Gastrocnemius medialis (tissue), 4 donors: ENCODE measurements around the gene ATPAF2. TPM values are rescaled to one million over a fixed set of nuclear protein-coding genes. Genes with fewer than 3 reads are reported as not detected.

Source experiments
- ATAC-seq, 2 donors: fragments of 150-250 bp; one replicate each; pipeline ENCODE4 v1.9.1; 2016
- DNase-seq, 2 donors: peaks; one replicate each; pipeline ENCODE4 v3.0.0-alpha.2; 2019
- H3K27ac ChIP-seq, 4 donors: fragments of 200-600 bp; sonication (generic); 1 replicate in 1 of 4; 2 replicates in 3 of 4; pipeline ENCODE4 v1.5.1; 2016 to 2018; ENCODE audit warnings: mild to moderate bottlenecking in 2 of 4, moderate library complexity in 1 of 4
- H3K27me3 ChIP-seq, 3 donors: fragments of 200-600 bp; sonication (generic) in 2 of 3; 1 replicate in 1 of 3; 2 replicates in 2 of 3; pipeline versions ENCODE4 v1.5.1 to v1.6.0; 2016 to 2019; ENCODE audit warnings: mild to moderate bottlenecking in 1 of 3, moderate library complexity in 1 of 3
- H3K36me3 ChIP-seq, 2 donors: fragments of 200-600 bp; sonication (generic) in 1 of 2; one replicate each; pipeline ENCODE4 v1.5.1; 2017 to 2018
- H3K4me1 ChIP-seq, 2 donors: fragments of 200-600 bp; sonication (generic) in 1 of 2; one replicate each; pipeline ENCODE4 v1.5.1; 2016 to 2017; ENCODE audit warnings: mild to moderate bottlenecking in 2 of 2
- H3K4me3 ChIP-seq, 4 donors: fragments of 200-600 bp; sonication (generic) in 3 of 4; 1 replicate in 1 of 4; 2 replicates in 3 of 4; pipeline ENCODE4 v1.5.1; 2016 to 2019; ENCODE audit warnings: mild to moderate bottlenecking in 2 of 4
- H3K9me3 ChIP-seq, 3 donors: fragments of 200-600 bp; sonication (generic) in 2 of 3; 1 replicate in 1 of 3; 2 replicates in 2 of 3; pipeline ENCODE4 v1.5.1; 2016 to 2019
- POLR2A ChIP-seq, 2 donors: fragments of 450-650 bp; IDR thresholded peaks; one replicate each; pipeline ENCODE4 v1.6.1; 2017; ENCODE audit warnings: antibody characterized with exemption in 2 of 2, mild to moderate bottlenecking in 2 of 2, moderate library complexity in 2 of 2
- in situ Hi-C, 4 donors: fragments of 200-750 bp; cut with MboI; loops; one replicate each; pipeline versions ENCODE4 v1.15.0 to v1.8.0; 2017; ENCODE audit warnings: low sequenced_read_pairs in 4 of 4
- intact Hi-C: fragments of 100-400 bp; cut with DNase I; formaldehyde crosslinking; loops from one replicate; pipeline ENCODE4 v1.15.1; 2023; ENCODE audit warnings: low total_unique reads
- total RNA-seq, 4 donors: library from RNA; depleted of rRNA; stranded (reverse); fragments of >200 nt; gene quantifications; one replicate each; pipeline versions ENCODE4 v1.1.0 to v1.2.3, GENCODE V29; 2016
- TF ChIP-seq, protein P1 (sequence below), 5 experiments: fragments of 450-650 bp in 3 of 5; fragments of 200-600 bp in 2 of 5; sonication (generic) in 2 of 5; IDR thresholded peaks in 4 of 5; conservative IDR thresholded peaks in 1 of 5; 1 replicate in 4 of 5; 2 replicates in 1 of 5; pipeline ENCODE4 v1.5.1; 2016 to 2019; ENCODE audit warnings: antibody characterized with exemption in 5 of 5, mild to moderate bottlenecking in 3 of 5, moderate library complexity in 3 of 5

The ATPAF2 gene
- total RNA-seq: 10 to 100 TPM; 12.6 to 19.9 (median 16.2) TPM

DNA sequence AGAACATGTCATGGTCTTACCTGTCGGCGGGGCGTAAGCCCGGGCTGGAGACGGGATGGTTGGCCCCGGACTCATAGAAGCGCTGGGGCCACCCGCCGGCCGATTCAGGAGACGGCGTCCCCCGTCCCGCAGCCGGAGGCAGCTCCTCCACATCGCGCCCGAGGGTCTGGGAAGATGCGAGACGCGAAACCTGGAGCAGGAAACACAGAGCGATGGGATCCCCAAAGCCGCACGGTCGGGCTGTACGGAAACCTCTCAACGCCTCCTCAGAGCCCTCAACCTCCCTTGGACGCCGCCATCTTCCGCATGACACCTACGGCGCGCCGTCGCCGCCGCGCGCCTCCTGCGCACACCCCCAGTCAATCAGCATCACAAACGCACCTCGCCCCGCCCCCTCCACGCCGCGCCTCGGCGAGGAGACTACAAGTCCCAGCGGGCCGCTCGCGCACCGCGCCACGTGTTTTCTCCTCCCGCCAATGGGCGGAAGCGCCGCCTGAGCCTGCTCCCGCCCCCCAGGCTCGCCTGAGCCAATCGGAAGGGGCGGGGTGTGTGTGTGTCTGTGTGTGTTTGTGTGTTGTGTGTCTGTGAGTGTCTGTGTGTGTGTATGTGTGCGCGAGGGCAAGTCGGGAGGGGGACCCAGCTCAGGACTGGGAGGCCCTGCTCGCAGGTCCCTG, at the start of gene ATPAF2, which contains the start of gene GID4:
Gene ATPAF2, minus strand, starts transcription at position 308 of the 674 bp plus-strand sequence. Its CDS starts 155 bp downstream, at position 153.
Gene GID4, plus strand, starts transcription at position 548 of the 674 bp plus-strand sequence. Its CDS starts 57 bp downstream, at position 605.
- TF ChIP-seq POLR2A (IDR thresholded peaks at IDR 0.05): peak; percentile 64 to 73
- TF ChIP-seq, protein P1, sequence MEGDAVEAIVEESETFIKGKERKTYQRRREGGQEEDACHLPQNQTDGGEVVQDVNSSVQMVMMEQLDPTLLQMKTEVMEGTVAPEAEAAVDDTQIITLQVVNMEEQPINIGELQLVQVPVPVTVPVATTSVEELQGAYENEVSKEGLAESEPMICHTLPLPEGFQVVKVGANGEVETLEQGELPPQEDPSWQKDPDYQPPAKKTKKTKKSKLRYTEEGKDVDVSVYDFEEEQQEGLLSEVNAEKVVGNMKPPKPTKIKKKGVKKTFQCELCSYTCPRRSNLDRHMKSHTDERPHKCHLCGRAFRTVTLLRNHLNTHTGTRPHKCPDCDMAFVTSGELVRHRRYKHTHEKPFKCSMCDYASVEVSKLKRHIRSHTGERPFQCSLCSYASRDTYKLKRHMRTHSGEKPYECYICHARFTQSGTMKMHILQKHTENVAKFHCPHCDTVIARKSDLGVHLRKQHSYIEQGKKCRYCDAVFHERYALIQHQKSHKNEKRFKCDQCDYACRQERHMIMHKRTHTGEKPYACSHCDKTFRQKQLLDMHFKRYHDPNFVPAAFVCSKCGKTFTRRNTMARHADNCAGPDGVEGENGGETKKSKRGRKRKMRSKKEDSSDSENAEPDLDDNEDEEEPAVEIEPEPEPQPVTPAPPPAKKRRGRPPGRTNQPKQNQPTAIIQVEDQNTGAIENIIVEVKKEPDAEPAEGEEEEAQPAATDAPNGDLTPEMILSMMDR (IDR thresholded peaks at IDR 0.05 in 4 of 5, conservative IDR thresholded peaks at IDR 0.05 in 1 of 5): peak in 1 of 5 experiments; percentile 15
- H3K9me3 ChIP-seq: no peaks in the 10 kb centered on the region
- peak; percentile 88 to 94 for ATAC-seq
- H3K27me3 ChIP-seq: no peaks in the 10 kb centered on the region
- intact Hi-C loops (loop anchor here (1.0 kb wide), 1 partner anchor 67 kb away; the partner anchor contains the start of genes DRC3 and TOM1L2), in situ Hi-C loops (loop anchor here (10.0 to 25.0 kb wide), 4 partner anchors 64 to 364 kb away; partner anchors contain the start of genes DRC3 (in 1 of the 4) and TOM1L2 (in 1 of the 4))
- no peaks in the 10 kb centered on the region for H3K36me3 ChIP-seq
- H3K27ac ChIP-seq: peak within 1 kb of the TSS; percentile 87 to 94 (median 92)
- peak within 1 kb of the TSS; percentile 79 to 95 (median 88) for H3K4me3 ChIP-seq
- peak; percentile 99 for DNase-seq
- peaks cover 34 to 45% of the 10 kb centered on the region in 2 donors for H3K4me1 ChIP-seq

DNA sequence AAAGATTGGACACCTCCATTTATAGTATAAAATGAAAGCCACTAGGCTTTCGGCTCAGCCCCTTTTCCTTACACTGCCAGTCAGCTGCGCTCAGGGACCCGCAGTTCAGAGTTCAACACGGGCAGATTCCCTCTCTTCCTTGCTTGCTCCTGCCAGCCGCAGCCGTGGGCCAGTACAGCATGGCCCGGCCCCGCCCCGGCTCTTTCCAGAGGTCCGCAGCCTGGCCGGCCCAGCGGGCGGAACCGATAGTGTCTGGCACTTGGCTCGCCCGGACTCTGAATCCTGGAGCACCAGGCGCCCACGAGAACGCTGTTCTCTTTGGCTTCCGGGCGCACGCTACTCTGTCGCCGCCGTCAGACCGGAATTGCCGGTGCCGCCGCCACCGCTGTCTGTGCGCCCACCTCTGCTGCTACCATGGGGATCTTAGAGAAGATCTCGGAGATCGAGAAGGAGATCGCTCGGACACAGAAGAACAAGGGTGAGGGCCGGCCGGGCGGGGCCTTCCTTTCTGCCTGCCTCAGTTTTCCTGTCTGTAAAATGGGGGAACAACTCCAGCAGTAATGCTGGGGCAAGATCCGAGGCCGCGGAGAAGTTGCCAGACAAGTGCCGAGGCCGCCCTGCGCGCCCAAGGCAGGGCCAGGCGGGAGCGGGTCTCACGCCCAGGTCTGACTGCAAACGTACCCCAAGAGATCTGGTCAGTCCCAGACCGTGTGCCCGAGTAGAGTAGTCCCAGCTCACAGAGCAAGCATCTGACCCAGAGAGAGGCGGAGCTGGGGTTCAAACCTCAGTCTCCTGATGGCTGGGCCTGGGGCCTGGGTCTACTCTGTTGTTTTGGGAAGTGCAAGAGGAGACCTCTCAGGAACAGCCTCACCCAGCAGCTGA, 48.9 kb upstream of the ATPAF2 start, which contains the start of gene DRG2:
Gene DRG2, plus strand, starts transcription at position 339 of the 882 bp plus-strand sequence. Its CDS starts 76 bp downstream, at position 415.
- TF ChIP-seq, protein P1 (IDR thresholded peaks at IDR 0.05 in 4 of 5, conservative IDR thresholded peaks at IDR 0.05 in 1 of 5): peak in 4 of 5 experiments; percentile 15 to 28 (median 20)
- peak; percentile 22 to 53 for TF ChIP-seq POLR2A (IDR thresholded peaks at IDR 0.05)
- H3K36me3 ChIP-seq: no peaks in the 10 kb centered on the region
- ATAC-seq (peak; percentile 95 to 98), DNase-seq (peak; percentile 82 to 90)
- intact Hi-C loops: loop anchor here (2.0 kb wide), 1 partner anchor 227 kb away; the partner anchor contains the start of genes SMCR8 and TOP3A
- H3K4me1 ChIP-seq: peaks cover 13 to 15% of the 10 kb centered on the region in 2 donors
- H3K27ac ChIP-seq: peak within 1 kb of the TSS; percentile 81 to 85 (median 84)
- in situ Hi-C loops: no loop called here
- peak within 1 kb of the TSS; percentile 70 to 80 (median 71) for H3K4me3 ChIP-seq
- no peaks in the 10 kb centered on the region for H3K9me3 ChIP-seq
- no peaks in the 10 kb centered on the region for H3K27me3 ChIP-seq

DNA sequence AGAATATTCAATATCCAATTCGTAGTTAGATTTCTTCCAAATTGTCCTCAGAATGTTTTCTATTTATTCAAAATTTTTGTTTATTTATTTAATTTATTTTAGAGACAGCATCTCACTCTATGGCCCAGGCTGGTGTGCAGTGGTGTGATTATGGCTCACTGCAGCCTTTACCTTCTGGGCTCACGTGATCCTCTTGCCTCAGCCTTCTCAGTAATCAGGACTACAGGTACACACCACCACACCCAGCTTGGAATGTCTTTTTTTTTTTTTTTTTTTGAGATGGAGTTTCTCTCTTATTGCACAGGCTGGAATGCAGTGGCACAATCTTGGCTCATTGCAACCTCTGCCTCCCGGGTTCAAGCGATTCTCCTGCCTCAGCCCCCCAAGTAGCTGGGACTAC, 45.3 kb upstream of the ATPAF2 start:
- no peaks in the 10 kb centered on the region for H3K9me3 ChIP-seq
- no peak for ATAC-seq
- no peak for DNase-seq
- H3K27me3 ChIP-seq: no peaks in the 10 kb centered on the region
- no peak overlapping the region for H3K27ac ChIP-seq
- no peaks in the 10 kb centered on the region for H3K36me3 ChIP-seq
- no peak overlapping the region for H3K4me3 ChIP-seq
- H3K4me1 ChIP-seq: peaks cover 13 to 15% of the 10 kb centered on the region in 2 donors
- intact Hi-C loops: no loop called here
- in situ Hi-C loops: no loop called here
- TF ChIP-seq, protein P1 (IDR thresholded peaks at IDR 0.05 in 4 of 5, conservative IDR thresholded peaks at IDR 0.05 in 1 of 5): no peak
- no peak for TF ChIP-seq POLR2A (IDR thresholded peaks at IDR 0.05)

DNA sequence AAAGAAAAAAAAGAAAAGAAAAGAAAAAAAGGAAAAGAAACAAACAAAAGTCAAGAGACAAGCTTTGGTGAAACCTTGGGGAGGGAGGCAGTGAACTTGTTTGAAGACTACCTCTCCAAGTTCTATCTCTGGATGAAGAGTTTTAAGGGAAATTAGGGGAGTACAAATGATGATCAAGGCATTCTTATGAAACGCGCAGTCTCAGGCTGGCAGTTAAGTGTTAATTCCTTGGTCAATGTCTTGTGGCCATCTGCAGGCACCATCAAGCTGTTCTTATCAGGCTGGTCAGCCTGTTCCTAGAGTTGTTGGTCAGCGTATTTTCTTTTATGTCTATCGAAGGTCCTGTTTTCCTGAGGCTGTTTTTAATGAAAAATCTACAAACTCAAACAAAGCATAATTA, 40.6 kb upstream of the ATPAF2 start:
- in situ Hi-C loops: no loop called here
- ATAC-seq: no peak
- H3K9me3 ChIP-seq: no peaks in the 10 kb centered on the region

More for the DNA sequence above, 40.6 kb upstream of the ATPAF2 start:
- no peaks in the 10 kb centered on the region for H3K4me1 ChIP-seq
- no peaks in the 10 kb centered on the region for H3K27me3 ChIP-seq
- DNase-seq: no peak
- no peak overlapping the region for H3K4me3 ChIP-seq
- intact Hi-C loops: no loop called here
- H3K27ac ChIP-seq: no peak overlapping the region
- TF ChIP-seq, protein P1 (IDR thresholded peaks at IDR 0.05 in 4 of 5, conservative IDR thresholded peaks at IDR 0.05 in 1 of 5): no peak
- no peak for TF ChIP-seq POLR2A (IDR thresholded peaks at IDR 0.05)
- H3K36me3 ChIP-seq: no peaks in the 10 kb centered on the region
